GM10847 (cell line): Measurements from ENCODE around the gene COPG2.

ENCODE experiments used
- POLR2A ChIP-seq: IDR thresholded peaks from 2 replicates; pipeline ENCODE4 v1.6.1; 2011; ENCODE audit not compliant: insufficient read length; ENCODE audit errors: extremely low read depth

The COPG2 gene

DNA sequence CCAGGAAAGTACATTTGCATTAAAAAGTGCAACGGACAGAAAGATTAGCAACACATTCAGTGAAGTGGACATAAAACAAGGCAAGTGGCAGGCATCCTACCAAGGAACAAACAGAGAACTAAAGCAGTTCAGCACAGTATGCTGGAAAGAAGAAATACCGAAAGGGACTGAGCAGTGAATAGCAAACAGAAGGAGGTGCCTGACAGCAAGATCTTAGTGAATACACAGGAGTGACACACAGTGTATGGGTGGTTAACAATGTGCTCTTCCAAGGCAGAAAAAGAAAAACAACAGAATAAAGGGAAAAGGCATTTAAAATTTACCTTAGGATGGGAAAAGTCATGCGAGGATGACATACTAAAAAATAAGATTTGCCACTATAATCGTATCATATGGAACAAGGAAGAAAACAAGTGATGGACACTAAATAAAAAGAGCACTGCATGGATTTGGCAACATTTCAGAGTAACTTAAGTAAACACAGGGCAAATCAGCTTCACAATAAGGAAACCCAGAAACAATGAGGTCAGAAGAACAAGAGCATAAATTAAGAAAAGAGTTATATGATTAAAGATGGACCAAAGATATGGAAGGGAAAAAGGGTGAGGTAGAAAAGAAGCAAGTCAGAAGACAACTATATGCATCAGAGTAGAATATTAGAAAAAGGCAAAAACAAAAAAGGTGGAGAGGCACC, 147.1 kb downstream of the COPG2 start:
- no peak for TF ChIP-seq POLR2A

DNA sequence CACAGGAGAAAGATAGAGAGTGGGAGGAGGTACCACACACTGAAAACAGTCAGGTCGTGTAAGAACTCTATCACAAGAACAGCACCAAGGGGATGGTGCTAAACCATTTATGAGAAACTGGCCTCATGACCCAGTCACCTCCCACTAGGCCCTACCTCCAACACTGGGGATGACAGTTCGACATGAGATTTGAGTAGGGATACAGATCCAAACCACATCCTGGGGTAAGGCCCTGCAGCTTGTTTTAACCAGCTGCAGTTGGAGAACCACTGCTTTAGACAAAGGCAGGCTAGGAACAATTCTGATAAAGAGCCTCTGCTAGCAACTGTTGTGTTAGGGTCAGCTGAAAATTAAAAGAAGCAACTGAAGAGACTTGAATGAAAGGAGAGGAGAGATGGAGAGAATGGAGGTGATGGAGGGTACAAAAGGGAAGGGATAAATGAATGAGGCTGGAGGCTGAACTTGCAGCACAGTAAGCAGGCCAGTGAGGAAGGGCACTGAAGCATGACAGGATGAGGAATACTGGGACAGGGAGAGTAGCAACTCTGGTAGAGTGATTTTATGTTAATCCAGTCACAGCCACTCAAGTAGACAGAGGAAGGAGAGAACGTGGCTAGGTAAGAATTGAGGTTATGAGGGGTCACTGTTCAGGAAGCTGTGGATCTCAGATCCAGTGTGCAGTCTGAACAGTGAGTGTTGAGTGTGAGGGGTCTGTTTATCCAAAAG, 153.1 kb downstream of the COPG2 start:
- TF ChIP-seq POLR2A, result no peak

- TF ChIP-seq POLR2A, result no peak
These were observed 155.1 kb downstream of the COPG2 start for GRCh38 chr7:130513447-130513846.

- no peak for TF ChIP-seq POLR2A
These were observed 162.2 kb downstream of the COPG2 start for GRCh38 chr7:130506358-130506757.

DNA sequence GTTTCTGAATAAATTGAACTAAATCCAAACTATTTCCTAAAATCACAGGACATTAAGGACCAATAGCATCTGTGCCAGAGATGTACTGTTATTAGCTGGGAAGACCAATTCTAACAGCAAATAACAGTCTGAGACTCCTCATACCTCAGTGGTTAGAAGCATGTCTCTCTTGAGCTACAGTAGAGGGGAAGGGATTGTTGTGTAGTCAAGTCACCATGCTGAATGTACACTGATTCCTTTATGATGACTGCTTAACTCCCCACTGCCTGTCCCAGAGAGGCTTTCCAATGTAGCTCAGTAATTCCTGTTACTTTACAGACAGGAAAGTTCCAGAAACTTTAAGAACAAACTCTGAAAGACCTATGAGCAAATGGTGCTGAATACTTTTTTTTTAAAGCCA, 162.8 kb downstream of the COPG2 start:
- no peak for TF ChIP-seq POLR2A

- TF ChIP-seq POLR2A, result no peak
These were observed 167.6 kb downstream of the COPG2 start for GRCh38 chr7:130500910-130501309.

DNA sequence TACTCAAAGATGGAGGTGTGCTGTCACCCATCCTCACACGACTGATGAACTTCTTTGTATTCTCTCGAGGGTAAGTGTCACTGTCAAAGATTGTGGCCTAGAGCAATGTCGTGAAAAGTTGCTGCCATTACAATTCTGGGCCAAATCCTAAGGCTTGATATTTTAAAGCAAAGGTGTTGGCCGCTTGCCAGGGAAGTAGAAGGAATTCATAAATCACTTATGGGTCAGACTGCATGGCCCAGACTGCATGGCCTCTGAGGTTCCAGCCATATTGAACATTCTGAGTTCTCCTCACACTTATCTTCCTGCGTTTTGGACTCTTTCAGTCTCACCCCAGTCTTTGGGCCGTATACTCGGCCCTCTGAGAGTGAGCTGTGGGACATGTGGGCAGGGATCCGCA, 168.1 kb downstream of the COPG2 start:
- TF ChIP-seq POLR2A, result no peak

DNA sequence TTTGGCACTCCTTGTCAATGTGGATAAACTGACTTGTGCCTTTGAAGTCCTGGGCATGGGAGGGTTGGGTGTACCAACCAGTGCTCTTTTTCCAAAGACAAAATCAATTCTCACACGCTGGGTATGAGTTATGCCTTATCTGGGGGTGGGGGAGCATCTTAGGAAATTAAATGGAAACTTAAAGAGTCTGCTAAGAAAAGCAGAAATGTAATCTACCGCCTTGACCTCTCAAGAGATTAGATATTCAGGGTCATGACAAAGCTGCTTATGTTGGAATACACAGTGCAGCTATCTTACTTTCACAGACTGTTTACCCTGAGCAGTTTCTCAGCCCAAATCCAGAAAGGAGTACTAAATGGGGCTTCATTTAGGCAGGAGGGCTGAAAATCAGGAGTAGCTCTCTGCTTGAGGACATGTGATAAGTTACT, 174.1 kb downstream of the COPG2 start:
- TF ChIP-seq POLR2A, result no peak

DNA sequence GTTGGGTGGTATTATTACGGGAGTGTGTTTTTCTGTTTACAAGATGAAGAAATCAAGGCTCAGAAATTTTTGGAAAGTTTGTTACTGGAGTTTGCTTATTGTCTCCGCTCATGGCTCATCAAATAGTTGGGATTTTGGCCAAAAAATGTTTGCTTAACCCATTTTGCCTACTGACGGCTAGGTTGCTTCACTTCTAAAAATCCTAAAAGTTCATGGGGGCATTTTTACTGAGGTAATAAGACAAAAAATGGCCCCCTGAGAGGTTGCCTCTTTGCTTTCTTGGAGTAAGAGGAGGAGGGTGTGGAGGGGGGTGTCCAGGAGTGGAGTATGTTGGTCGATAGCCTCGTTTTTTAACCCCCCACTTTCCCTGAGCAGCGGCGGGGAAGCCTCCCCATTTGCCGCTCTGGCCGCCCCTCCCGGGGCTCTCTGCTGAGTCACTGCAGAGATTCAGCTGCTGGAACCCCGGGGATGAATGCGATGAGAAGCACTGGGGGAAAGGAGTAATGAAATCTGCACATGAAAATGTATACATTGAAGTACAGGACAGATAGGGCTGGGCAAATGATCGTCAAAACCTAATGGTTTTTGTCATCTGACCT, 175.2 kb downstream of the COPG2 start:
- TF ChIP-seq POLR2A, result no peak

DNA sequence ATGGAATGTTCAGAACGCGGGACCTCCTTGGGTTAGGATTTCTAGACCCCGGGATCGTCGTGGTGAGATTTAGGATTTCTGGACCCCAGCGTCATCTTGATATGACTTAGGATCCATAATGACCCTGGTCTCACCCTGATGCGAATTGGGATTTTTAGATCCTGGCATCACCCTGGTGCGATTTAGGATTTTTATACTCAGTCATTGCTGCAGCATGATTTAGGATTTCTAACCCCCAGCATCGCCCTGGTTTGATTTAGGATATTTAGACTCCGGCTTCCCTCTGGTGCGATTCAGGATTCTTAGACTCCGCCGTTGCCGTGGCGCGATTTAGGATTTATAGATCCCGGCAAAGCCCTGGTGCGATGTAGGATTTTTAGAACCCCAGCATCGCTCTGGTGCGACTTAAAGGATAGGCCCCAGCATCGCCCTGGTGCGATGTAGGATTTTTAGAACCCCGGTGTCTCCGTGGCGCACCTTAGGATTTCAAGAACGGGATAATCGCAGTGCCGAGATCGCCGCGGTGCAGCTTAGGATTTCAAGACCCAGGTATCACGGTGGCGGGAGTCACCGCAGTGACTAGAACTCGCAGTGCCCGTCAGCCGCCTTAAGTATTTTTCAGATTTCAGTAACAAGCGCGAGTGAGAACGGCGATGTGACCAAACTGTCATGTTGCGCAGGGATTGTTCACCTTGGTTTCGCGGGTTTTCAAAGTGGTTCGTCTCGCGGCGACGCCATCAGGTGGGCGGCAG, 175.8 kb downstream of the COPG2 start:
- no peak for TF ChIP-seq POLR2A

DNA sequence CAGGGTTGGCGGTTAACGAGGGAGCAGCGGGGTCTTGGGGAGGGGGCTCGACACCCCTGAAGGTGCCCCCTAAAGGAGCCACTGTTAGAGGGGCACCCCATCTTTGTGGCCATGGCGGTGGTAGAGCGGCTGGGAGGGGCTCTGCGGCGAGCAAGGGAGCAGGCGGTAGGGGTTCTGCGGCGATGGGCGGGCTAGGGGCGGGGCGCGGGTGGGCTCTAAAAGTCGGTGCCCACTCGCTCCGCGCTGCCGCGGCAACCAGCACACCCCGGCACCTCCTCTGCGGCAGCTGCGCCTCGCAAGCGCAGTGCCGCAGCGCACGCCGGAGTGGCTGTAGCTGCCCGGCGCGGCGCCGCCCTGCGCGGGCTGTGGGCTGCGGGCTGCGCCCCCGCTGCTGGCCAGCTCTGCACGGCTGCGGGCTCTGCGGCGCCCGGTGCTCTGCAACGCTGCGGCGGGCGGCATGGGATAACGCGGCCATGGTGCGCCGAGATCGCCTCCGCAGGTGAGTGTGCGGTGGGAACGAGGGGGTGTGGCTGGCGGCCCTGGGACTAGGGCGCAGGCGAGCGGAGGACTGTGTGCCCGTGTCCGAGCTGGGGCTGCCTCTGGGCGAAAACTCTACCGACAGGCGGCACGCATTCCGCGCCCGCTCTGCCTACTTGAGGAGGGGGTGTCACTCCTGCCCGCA, 176.6 kb downstream of the COPG2 start, which contains the start of gene MEST:
TSS of gene MEST (plus strand) at position 245 of the 682 bp plus-strand sequence. CDS start at position 474, 229 bp downstream.
- TF ChIP-seq POLR2A, result no peak

DNA sequence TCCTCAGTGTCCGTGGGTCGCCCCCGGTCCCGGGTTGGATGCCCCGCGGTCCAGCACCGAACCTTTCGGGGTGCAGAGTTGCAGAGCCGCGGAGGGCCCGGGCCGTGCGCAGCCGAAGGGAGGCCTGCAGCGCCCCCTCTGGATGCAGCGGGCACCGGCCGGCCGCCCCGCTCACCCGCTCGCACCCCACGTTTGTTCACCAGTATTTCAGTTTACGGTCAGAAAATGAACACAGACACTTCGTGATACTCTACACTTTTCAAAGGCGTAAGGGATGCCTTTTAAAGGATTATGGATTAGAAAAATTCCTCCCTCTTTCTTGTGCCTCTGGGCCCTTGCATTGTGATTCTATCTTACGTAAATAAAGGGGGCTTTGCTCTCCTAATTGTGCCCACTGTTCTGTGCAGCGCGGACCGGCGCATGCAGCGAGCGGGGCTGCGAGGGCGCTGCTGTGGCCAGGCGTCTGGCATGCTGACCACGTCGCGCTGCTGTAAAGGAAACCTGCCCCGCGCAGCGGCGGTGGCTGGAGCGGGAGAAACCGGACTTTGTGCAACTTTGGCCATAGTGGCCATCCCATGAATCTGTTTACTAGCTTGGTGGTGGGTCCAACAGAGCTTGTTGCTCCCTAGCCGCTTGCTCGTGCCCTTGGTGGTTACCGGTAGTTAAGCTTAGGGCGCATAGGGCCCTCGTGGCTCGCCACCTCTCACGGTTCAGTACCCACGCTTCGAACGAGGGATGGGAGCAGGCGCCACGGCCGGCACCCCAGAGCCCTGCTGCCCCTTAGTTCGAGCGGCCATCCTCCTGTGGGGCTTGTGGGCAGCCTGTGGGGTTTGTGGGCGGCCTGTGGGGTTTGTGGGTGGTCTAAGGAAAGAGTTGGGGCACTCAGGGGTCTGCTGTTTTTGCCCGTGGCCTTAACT, 177.4 kb downstream of the COPG2 start:
- no peak for TF ChIP-seq POLR2A

- no peak for TF ChIP-seq POLR2A
These were observed 178.2 kb downstream of the COPG2 start for GRCh38 chr7:130490311-130490791.
